Activated T-helper 17 cell treated with anti-CD3 and anti-CD28 coated beads, Interleukin-2, amount 50 U/mL, for 72 hours (primary cell): ENCODE measurements around the gene PLS1. TPM values are rescaled to one million over a fixed set of nuclear protein-coding genes. Genes with fewer than 3 reads are reported as not detected.
"Not testable (repeated sequence)": the region's sequence is repeated elsewhere in the genome, so short reads cannot be mapped to it uniquely, and the experiment has no call there.

Source experiments
- ATAC-seq: fragments of 150-1000 bp; cut with Tn5 transposase; replicated peaks from 2 replicates; pipeline ENCODE4 v1.10.0; 2021; ENCODE audit warnings: mild to moderate bottlenecking, moderate library complexity
- H3K27ac Mint-ChIP-seq: one replicate; pipeline ENCODE4 v1.8.0; 2022; ENCODE audit warnings: mixed read lengths
- H3K27me3 Mint-ChIP-seq: one replicate; pipeline ENCODE4 v1.8.0; 2022; ENCODE audit warnings: mixed read lengths
- H3K36me3 Mint-ChIP-seq: one replicate; pipeline ENCODE4 v1.8.0; 2022; ENCODE audit warnings: low read depth, mild to moderate bottlenecking, mixed read lengths
- H3K4me1 Mint-ChIP-seq: one replicate; pipeline ENCODE4 v1.8.0; 2022; ENCODE audit warnings: mixed read lengths
- H3K4me3 Mint-ChIP-seq: one replicate; pipeline ENCODE4 v1.8.0; 2022; ENCODE audit warnings: mild to moderate bottlenecking, mixed read lengths
- H3K9me3 Mint-ChIP-seq: one replicate; pipeline ENCODE4 v1.8.0; 2022; ENCODE audit warnings: mixed read lengths
- total RNA-seq, 2 donors: library from RNA; stranded (reverse); gene quantifications; one replicate each; pipeline ENCODE4 v1.2.3, GENCODE V29; 2022

The PLS1 gene
- total RNA-seq, 2 donors from 2014 or later: 1.5 to 5.4 TPM

- no peaks in the 10 kb centered on the region for H3K9me3 Mint-ChIP-seq
- no peak for ATAC-seq
- H3K4me3 Mint-ChIP-seq: no peak overlapping the region
- no peak overlapping the region for H3K27ac Mint-ChIP-seq
- no peaks in the 10 kb centered on the region for H3K4me1 Mint-ChIP-seq
- H3K36me3 Mint-ChIP-seq: no peaks in the 10 kb centered on the region
- H3K27me3 Mint-ChIP-seq: no peaks in the 10 kb centered on the region
Observed at GRCh38 chr3:142663865-142664264, 67.7 kb downstream of the PLS1 start.

GRCh38 chr3:142664311-142664710, 68.1 kb downstream of the PLS1 start:
- Mint-ChIP-seq H3K27ac (no peak overlapping the region), H3K36me3 (no peaks in the 10 kb centered on the region), H3K27me3 (no peaks in the 10 kb centered on the region), H3K9me3 (no peaks in the 10 kb centered on the region), H3K4me3 (no peak overlapping the region), H3K4me1 (no peaks in the 10 kb centered on the region)
- ATAC-seq: no peak

DNA sequence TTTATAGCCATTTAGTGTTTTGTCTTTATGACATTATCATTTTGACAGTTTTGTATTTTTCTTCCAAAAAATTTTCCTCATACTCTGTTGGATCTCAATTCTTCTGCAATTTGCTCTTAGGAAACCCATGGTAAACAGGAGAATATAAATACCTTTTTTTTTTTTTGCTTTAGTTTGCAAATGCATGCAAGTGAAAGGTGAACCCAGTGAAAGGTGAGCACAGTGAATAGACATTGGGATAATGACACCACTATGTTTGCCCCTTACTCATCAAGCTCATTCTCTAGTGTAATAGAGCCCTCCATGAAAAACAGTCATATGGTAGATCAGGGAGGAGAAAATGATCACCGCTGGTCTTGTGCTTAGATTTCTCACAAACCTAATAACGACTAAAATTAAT, 68.6 kb downstream of the PLS1 start:
- H3K4me3 Mint-ChIP-seq: no peak overlapping the region
- H3K36me3 Mint-ChIP-seq: no peaks in the 10 kb centered on the region
- H3K4me1 Mint-ChIP-seq: no peaks in the 10 kb centered on the region
- H3K27me3 Mint-ChIP-seq: no peaks in the 10 kb centered on the region
- ATAC-seq: no peak
- H3K27ac Mint-ChIP-seq: no peak overlapping the region
- no peaks in the 10 kb centered on the region for H3K9me3 Mint-ChIP-seq

DNA sequence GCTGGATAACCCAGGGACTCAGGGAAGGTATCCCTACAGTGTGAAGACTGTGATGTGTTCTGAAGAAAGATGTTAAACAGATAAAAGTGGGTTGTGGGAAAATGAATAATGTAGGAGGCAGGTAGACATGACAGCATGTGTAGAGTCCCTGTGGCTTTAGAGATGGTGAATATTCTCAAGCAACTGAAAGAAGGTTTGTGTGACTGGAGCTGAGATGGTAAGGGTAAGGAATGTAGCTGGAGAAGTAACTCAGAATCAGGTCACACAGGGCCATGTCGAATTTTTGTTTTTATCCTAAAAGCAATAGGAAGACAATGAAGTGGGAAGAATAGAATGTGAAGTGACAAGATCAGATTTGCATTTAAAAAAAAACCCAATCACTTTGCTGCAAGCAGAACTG, 73.9 kb downstream of the PLS1 start:
- H3K9me3 Mint-ChIP-seq: no peaks in the 10 kb centered on the region
- H3K4me3 Mint-ChIP-seq: no peak overlapping the region
- H3K27ac Mint-ChIP-seq: no peak overlapping the region
- H3K4me1 Mint-ChIP-seq: no peaks in the 10 kb centered on the region
- no peaks in the 10 kb centered on the region for H3K27me3 Mint-ChIP-seq
- ATAC-seq: no peak
- H3K36me3 Mint-ChIP-seq: no peaks in the 10 kb centered on the region

DNA sequence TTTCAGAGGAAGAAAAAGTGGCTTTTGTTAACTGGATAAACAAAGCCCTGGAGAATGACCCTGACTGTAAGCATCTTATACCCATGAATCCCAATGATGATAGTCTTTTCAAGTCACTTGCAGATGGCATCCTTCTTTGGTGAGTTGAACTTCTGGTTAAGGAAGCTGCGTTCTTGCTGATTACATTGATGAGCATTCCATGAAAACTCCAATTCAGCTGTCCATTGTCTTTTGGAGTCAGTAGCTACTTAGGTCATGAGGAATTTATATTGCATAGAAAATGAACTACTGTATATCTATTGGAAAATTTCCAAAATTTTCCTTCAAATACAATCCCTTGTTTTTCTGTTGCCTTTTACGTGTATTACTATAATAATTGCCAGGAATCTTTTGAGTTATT, 80.0 kb downstream of the PLS1 start:
- Mint-ChIP-seq H3K27me3 (no peaks in the 10 kb centered on the region), H3K27ac (no peak overlapping the region), H3K36me3 (no peaks in the 10 kb centered on the region), H3K4me3 (no peak overlapping the region), H3K9me3 (no peaks in the 10 kb centered on the region), H3K4me1 (no peaks in the 10 kb centered on the region)
- no peak for ATAC-seq

DNA sequence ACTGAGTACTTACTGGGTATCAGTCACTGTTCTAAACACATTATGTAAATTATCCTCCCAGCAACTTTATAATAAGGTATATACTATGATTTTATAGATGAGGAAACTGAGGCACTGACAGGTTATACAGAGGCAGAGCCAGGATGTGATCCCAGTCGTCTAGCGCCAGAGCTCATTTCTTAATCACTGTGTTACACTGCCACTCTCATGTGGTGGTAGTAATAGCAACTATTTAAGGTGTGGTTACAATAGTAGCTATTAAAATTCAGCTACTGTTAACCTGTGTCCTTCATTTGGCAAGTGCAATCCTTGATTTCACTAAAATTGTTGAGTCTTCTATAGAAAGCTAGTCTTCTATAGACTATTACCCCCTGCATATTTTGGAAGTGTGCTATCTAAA, 84.5 kb downstream of the PLS1 start:
- Mint-ChIP-seq H3K27ac (no peak overlapping the region), H3K9me3 (no peaks in the 10 kb centered on the region), H3K36me3 (no peaks in the 10 kb centered on the region), H3K4me1 (no peaks in the 10 kb centered on the region), H3K4me3 (no peak overlapping the region), H3K27me3 (no peaks in the 10 kb centered on the region)
- ATAC-seq: no peak

- no peak overlapping the region for H3K27ac Mint-ChIP-seq
- H3K36me3 Mint-ChIP-seq: no peaks in the 10 kb centered on the region
- no peak overlapping the region for H3K4me3 Mint-ChIP-seq
- no peaks in the 10 kb centered on the region for H3K27me3 Mint-ChIP-seq
- no peaks in the 10 kb centered on the region for H3K9me3 Mint-ChIP-seq
- H3K4me1 Mint-ChIP-seq: no peaks in the 10 kb centered on the region
- ATAC-seq: peak; percentile 68
Observed at GRCh38 chr3:142690613-142691012, 94.4 kb downstream of the PLS1 start.

GRCh38 chr3:142691527-142691926, 95.3 kb downstream of the PLS1 start:
- Mint-ChIP-seq H3K4me1 (no peaks in the 10 kb centered on the region), H3K4me3 (no peak overlapping the region), H3K36me3 (no peaks in the 10 kb centered on the region), H3K9me3 (no peaks in the 10 kb centered on the region), H3K27me3 (no peaks in the 10 kb centered on the region), H3K27ac (no peak overlapping the region)
- no peak for ATAC-seq

- Mint-ChIP-seq H3K36me3 (no peaks in the 10 kb centered on the region), H3K4me1 (no peaks in the 10 kb centered on the region), H3K27ac (no peak overlapping the region), H3K4me3 (no peak overlapping the region), H3K9me3 (no peaks in the 10 kb centered on the region), H3K27me3 (no peaks in the 10 kb centered on the region)
- ATAC-seq: no peak
Observed at GRCh38 chr3:142693136-142693853, 97.1 kb downstream of the PLS1 start.

GRCh38 chr3:142694225-142694624, 98.0 kb downstream of the PLS1 start:
- Mint-ChIP-seq H3K27ac (no peak overlapping the region), H3K4me1 (no peaks in the 10 kb centered on the region), H3K27me3 (no peaks in the 10 kb centered on the region), H3K36me3 (no peaks in the 10 kb centered on the region), H3K4me3 (no peak overlapping the region), H3K9me3 (no peaks in the 10 kb centered on the region)
- ATAC-seq: no peak

DNA sequence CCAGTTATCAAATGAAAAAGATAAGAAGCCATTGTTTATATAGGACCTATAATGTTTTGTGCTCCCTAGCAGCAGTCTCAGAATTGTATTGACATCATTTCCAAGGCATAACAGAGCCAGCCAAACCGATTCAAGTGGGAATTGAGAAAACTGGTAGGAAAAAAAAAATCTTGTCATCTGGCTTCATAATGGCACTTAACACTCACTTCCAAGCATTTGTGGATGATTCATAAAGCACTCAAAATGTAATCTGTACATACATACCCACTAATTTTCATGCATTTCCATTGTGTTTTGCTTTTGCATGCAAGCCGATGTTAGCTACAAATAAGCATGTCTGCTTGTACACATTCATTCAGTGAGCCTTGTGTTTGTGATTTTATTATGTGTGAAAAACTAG, 109.0 kb downstream of the PLS1 start:
- Mint-ChIP-seq H3K27ac (no peak overlapping the region), H3K36me3 (no peaks in the 10 kb centered on the region), H3K27me3 (peaks cover 7% of the 10 kb centered on the region), H3K4me1 (peaks cover 6% of the 10 kb centered on the region), H3K9me3 (no peaks in the 10 kb centered on the region), H3K4me3 (no peak overlapping the region)
- ATAC-seq: no peak

DNA sequence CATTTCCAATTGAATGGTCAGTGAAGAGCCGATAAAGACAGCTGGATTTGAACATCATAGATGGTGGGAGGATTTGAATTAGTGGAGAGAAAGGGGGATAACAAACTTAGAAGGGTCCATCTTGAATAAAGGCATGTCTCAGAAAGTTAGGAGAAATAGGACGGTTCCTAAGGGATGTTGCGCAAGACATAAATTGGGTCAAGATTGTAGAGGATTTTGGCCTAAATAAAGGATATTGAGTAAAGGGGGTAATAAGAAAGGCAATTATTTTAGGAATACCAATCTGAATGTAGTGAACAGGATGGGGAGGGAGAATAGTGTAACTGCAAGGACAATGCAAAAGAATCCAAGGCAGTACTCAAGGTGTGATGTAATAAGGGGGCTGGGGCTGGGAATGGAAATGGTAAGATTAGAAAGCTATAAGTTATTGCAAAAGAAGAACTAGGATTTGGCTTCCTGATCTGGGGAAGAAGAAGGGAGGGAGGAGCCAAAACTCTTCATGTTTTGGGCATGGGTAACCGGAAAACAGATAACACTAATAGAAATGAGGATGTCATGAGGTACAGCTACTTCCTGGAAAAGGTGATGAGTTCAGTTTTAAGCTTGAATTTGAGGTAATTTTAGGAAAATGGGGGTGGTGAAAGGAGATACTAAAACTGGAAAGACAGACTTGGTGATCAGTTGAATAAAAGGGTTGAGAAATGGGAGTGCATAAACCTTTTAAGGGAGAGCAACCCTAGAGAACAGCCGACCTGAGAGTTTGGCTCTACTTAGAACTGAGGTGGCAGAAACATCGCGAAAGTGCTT, 110.3 kb downstream of the PLS1 start:
- H3K9me3 Mint-ChIP-seq: no peaks in the 10 kb centered on the region
- H3K27ac Mint-ChIP-seq: no peak overlapping the region
- peaks cover 6% of the 10 kb centered on the region for H3K4me1 Mint-ChIP-seq
- no peak overlapping the region for H3K4me3 Mint-ChIP-seq
- ATAC-seq: no peak
- no peaks in the 10 kb centered on the region for H3K36me3 Mint-ChIP-seq
- peaks cover 7% of the 10 kb centered on the region for H3K27me3 Mint-ChIP-seq

DNA sequence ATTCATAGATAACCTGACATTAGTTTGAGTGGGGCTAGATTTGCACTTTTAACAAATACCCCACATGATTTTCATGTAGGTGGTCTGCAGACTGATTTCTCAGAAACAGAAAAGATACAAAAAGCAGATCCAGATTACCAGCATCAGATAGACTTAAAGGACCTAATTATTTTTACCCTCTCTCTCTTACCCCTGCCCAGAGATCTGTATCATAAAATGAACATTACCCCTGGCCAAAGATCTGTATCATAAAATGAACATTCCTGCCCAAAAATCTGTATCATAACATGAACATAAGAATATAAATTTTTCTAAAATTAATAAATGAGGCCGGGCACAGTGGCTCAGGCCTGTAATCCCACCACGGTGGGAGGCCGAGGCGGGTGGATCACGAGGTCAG, 113.0 kb downstream of the PLS1 start:
- Mint-ChIP-seq H3K27me3 (peaks cover 10% of the 10 kb centered on the region), H3K27ac (no peak overlapping the region), H3K4me3 (no peak overlapping the region), H3K9me3 (no peaks in the 10 kb centered on the region), H3K4me1 (peaks cover 6% of the 10 kb centered on the region), H3K36me3 (no peaks in the 10 kb centered on the region)
- ATAC-seq: no peak

DNA sequence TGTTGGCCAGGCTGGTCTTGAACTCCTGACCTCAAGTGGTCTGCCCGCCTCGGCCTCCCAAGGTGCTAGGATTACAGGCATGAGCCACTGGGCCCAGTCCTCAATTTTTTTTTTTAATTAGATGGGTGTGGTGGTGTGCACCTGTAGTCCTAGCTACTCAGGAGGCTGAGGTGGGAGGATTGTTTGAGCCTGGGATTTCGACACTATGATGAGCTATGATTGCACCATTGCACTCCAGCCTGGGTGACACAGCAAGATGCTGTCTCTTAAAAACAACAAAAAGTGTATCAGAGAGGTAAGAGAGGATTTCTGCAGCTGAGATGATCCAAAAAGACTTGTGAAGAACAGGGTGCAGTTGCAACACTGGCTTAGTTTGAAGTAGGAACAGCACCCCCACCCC, 118.7 kb downstream of the PLS1 start:
- H3K36me3 Mint-ChIP-seq, H3K27ac Mint-ChIP-seq, H3K4me3 Mint-ChIP-seq, H3K4me1 Mint-ChIP-seq, ATAC-seq, H3K9me3 Mint-ChIP-seq: not testable (repeated sequence)
- H3K27me3 Mint-ChIP-seq: peaks cover 15% of the 10 kb centered on the region

DNA sequence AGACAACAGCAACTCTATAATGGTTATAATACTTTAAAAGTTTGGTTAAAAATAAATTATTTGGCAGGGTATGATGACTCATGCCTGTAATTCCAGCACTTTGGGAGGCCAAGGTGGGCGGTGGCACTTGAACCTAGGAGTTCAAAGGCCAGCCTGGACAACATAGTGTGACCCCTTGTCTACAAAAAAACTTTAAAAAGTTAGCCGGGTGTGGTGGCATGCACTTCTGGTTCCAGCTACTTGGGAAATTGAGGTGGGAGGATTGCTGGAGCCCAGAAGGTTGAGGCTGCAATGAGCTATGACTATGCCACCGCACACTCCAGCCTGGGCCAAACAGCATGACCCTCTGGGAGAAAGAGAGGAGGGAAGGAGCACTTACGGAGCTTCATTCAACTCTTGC, 119.9 kb downstream of the PLS1 start:
- no peaks in the 10 kb centered on the region for H3K9me3 Mint-ChIP-seq
- no peak overlapping the region for H3K27ac Mint-ChIP-seq
- no peaks in the 10 kb centered on the region for H3K4me1 Mint-ChIP-seq
- no peaks in the 10 kb centered on the region for H3K36me3 Mint-ChIP-seq
- ATAC-seq: no peak
- H3K27me3 Mint-ChIP-seq: peaks cover 21% of the 10 kb centered on the region
- no peak overlapping the region for H3K4me3 Mint-ChIP-seq
